Gastrocnemius medialis (tissue), 4 donors: Measurements from ENCODE around the gene SCO1. TPM values are rescaled to one million over a fixed set of nuclear protein-coding genes. Genes with fewer than 3 reads are reported as not detected.

Experiments
- ATAC-seq, 2 donors: fragments of 150-250 bp; one replicate each; pipeline ENCODE4 v1.9.1; 2016
- DNase-seq, 2 donors: peaks; one replicate each; pipeline ENCODE4 v3.0.0-alpha.2; 2019
- H3K27ac ChIP-seq, 4 donors: fragments of 200-600 bp; sonication (generic); 1 replicate in 1 of 4; 2 replicates in 3 of 4; pipeline ENCODE4 v1.5.1; 2016 to 2018; ENCODE audit warnings: mild to moderate bottlenecking in 2 of 4, moderate library complexity in 1 of 4
- H3K27me3 ChIP-seq, 3 donors: fragments of 200-600 bp; sonication (generic) in 2 of 3; 1 replicate in 1 of 3; 2 replicates in 2 of 3; pipeline versions ENCODE4 v1.5.1 to v1.6.0; 2016 to 2019; ENCODE audit warnings: mild to moderate bottlenecking in 1 of 3, moderate library complexity in 1 of 3
- H3K36me3 ChIP-seq, 2 donors: fragments of 200-600 bp; sonication (generic) in 1 of 2; one replicate each; pipeline ENCODE4 v1.5.1; 2017 to 2018
- H3K4me1 ChIP-seq, 2 donors: fragments of 200-600 bp; sonication (generic) in 1 of 2; one replicate each; pipeline ENCODE4 v1.5.1; 2016 to 2017; ENCODE audit warnings: mild to moderate bottlenecking in 2 of 2
- H3K4me3 ChIP-seq, 4 donors: fragments of 200-600 bp; sonication (generic) in 3 of 4; 1 replicate in 1 of 4; 2 replicates in 3 of 4; pipeline ENCODE4 v1.5.1; 2016 to 2019; ENCODE audit warnings: mild to moderate bottlenecking in 2 of 4
- H3K9me3 ChIP-seq, 3 donors: fragments of 200-600 bp; sonication (generic) in 2 of 3; 1 replicate in 1 of 3; 2 replicates in 2 of 3; pipeline ENCODE4 v1.5.1; 2016 to 2019
- POLR2A ChIP-seq, 2 donors: fragments of 450-650 bp; IDR thresholded peaks; one replicate each; pipeline ENCODE4 v1.6.1; 2017; ENCODE audit warnings: antibody characterized with exemption in 2 of 2, mild to moderate bottlenecking in 2 of 2, moderate library complexity in 2 of 2
- in situ Hi-C, 4 donors: fragments of 200-750 bp; cut with MboI; loops; one replicate each; pipeline versions ENCODE4 v1.15.0 to v1.8.0; 2017; ENCODE audit warnings: low sequenced_read_pairs in 4 of 4
- intact Hi-C: fragments of 100-400 bp; cut with DNase I; formaldehyde crosslinking; loops from one replicate; pipeline ENCODE4 v1.15.1; 2023; ENCODE audit warnings: low total_unique reads
- total RNA-seq, 4 donors: library from RNA; depleted of rRNA; stranded (reverse); fragments of >200 nt; gene quantifications; one replicate each; pipeline versions ENCODE4 v1.1.0 to v1.2.3, GENCODE V29; 2016
- TF ChIP-seq, protein P1 (sequence below), 5 experiments: fragments of 450-650 bp in 3 of 5; fragments of 200-600 bp in 2 of 5; sonication (generic) in 2 of 5; IDR thresholded peaks in 4 of 5; conservative IDR thresholded peaks in 1 of 5; 1 replicate in 4 of 5; 2 replicates in 1 of 5; pipeline ENCODE4 v1.5.1; 2016 to 2019; ENCODE audit warnings: antibody characterized with exemption in 5 of 5, mild to moderate bottlenecking in 3 of 5, moderate library complexity in 3 of 5

The SCO1 gene
- total RNA-seq, 4 donors from 2014 or later, result 16.7 to 27.3 (median 22.8) TPM

- TF ChIP-seq, protein P1, sequence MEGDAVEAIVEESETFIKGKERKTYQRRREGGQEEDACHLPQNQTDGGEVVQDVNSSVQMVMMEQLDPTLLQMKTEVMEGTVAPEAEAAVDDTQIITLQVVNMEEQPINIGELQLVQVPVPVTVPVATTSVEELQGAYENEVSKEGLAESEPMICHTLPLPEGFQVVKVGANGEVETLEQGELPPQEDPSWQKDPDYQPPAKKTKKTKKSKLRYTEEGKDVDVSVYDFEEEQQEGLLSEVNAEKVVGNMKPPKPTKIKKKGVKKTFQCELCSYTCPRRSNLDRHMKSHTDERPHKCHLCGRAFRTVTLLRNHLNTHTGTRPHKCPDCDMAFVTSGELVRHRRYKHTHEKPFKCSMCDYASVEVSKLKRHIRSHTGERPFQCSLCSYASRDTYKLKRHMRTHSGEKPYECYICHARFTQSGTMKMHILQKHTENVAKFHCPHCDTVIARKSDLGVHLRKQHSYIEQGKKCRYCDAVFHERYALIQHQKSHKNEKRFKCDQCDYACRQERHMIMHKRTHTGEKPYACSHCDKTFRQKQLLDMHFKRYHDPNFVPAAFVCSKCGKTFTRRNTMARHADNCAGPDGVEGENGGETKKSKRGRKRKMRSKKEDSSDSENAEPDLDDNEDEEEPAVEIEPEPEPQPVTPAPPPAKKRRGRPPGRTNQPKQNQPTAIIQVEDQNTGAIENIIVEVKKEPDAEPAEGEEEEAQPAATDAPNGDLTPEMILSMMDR (IDR thresholded peaks at IDR 0.05 in 4 of 5, conservative IDR thresholded peaks at IDR 0.05 in 1 of 5), result no peak
- TF ChIP-seq POLR2A (IDR thresholded peaks at IDR 0.05), result no peak
- no peaks in the 10 kb centered on the region for H3K27me3 ChIP-seq
- DNase-seq, result peak in 1 of 2 donors; percentile 74
- no peak overlapping the region for H3K4me3 ChIP-seq
- in situ Hi-C loops, result loop anchor here in 3 of 4 donors (25.0 kb wide), 1 partner anchor 712 kb away; the partner anchor contains the start of gene RCVRN (in 3 of the 3)
- intact Hi-C loops, result no loop called here
- H3K27ac ChIP-seq, result peak overlapping the region; percentile 68 to 84 (median 74)
- peak; percentile 9 to 70 for ATAC-seq
- H3K9me3 ChIP-seq, result no peaks in the 10 kb centered on the region
- H3K36me3 ChIP-seq, result peaks cover 0 to under 1% of the 10 kb centered on the region in 2 donors
- H3K4me1 ChIP-seq, result peaks cover 15 to 27% of the 10 kb centered on the region in 2 donors
Observed at GRCh38 chr17:10623737-10624338, 73.5 kb downstream of the SCO1 start.

DNA sequence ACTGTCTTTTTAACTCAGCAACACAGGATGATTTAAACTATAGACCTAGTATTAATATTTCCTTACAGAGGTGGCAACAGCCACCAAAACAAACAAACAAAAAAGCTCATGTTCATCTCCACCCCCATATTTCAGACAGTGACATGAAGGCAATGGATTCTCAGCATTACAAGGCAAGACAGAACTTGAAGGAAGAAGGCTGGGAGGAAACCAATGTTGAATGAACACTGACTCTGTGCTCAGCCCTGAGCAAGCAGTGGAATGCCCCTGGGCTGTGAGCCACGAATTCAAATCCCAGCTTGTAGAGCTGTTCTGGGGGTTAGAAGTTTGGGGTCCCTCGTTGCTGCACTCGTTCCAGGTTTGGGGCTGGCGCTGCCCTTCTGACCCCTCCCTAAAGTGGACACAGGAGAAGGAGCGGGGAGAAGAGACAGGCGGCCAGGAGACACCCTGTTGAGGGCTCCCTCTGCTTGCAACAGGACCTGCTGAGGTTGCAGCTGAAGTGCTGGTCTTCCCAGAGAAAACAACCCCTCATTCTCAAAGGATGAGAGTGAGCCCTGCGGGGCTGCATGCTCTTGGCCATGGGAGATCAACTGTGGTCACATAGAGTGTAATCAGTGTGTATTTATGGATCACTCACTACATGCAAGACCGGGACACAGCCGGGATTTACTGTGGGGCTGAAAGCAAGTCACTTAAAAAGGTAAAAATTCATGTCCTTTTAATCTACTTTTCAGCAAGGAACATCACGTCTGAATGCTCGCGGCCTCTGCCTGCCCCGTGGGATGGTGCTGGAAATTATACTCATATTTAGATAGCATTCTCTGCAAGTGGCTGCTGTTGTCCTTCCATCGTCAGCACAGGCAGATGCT is 74.5 kb downstream of the SCO1 start:
- H3K27ac ChIP-seq, result peak overlapping the region; percentile 68 to 84 (median 74)
- H3K36me3 ChIP-seq, result no peaks in the 10 kb centered on the region
- ATAC-seq (peak in 1 of 2 donors; percentile 8), DNase-seq (no peak)
- peaks cover 15 to 31% of the 10 kb centered on the region in 2 donors for H3K4me1 ChIP-seq
- intact Hi-C loops (no loop called here), in situ Hi-C loops (loop anchor here in 3 of 4 donors (25.0 kb wide), 1 partner anchor 711 kb away; the partner anchor contains the start of gene RCVRN (in 3 of the 3))
- no peak for TF ChIP-seq POLR2A (IDR thresholded peaks at IDR 0.05)
- TF ChIP-seq, protein P1 (IDR thresholded peaks at IDR 0.05 in 4 of 5, conservative IDR thresholded peaks at IDR 0.05 in 1 of 5), result no peak
- no peaks in the 10 kb centered on the region for H3K27me3 ChIP-seq
- H3K9me3 ChIP-seq, result no peaks in the 10 kb centered on the region
- H3K4me3 ChIP-seq, result no peak overlapping the region

Other genes with a start within 250 kb of the SCO1 start
- gene MYH4, start 228.0 kb downstream of the SCO1 start, total RNA-seq, result under 1 TPM in 2 of 4 donors, not detected in 2; 0.04 to 0.36 TPM
- gene MYH1, start 179.0 kb downstream of the SCO1 start, total RNA-seq, result 1,000 to 10,000 TPM; 1,190 to 2,066 (median 1,615) TPM
- gene MYH2, start 147.9 kb downstream of the SCO1 start, total RNA-seq, result 1,000 to 10,000 TPM in 1 of 4 donors, 100 to 1,000 TPM in 2, 10 to 100 TPM in 1; 77.8 to 4,245 (median 724) TPM
- 10 to 100 TPM in 1 of 4 donors, 1 to 10 TPM in 3; 1.5 to 17.6 (median 5.3) TPM for gene MYH3, start 40.2 kb downstream of the SCO1 start, total RNA-seq
- 10 to 100 TPM in 3 of 4 donors, 1 to 10 TPM in 1; 5.2 to 39.2 (median 26.5) TPM for gene ADPRM, start 61 bp upstream of the SCO1 start, total RNA-seq
- gene TMEM220, start 32.5 kb upstream of the SCO1 start, total RNA-seq, result 1 to 10 TPM; 3.7 to 8.6 (median 3.9) TPM
- gene TMEM238L, start 106.6 kb upstream of the SCO1 start, total RNA-seq, result under 1 TPM in 1 of 4 donors, not detected in 3; 0.22 TPM
- not detected for gene PIRT, start 140.6 kb upstream of the SCO1 start, total RNA-seq